Peyer's patch (tissue), 4 donors: ENCODE data around the gene TMC3. TPM values are rescaled to one million over a fixed set of nuclear protein-coding genes. Genes with fewer than 3 reads are reported as not detected.
"Not testable (repeated sequence)": the region's sequence is repeated elsewhere in the genome, so short reads cannot be mapped to it uniquely, and the experiment has no call there.

Source experiments
- DNase-seq, 3 donors: peaks; one replicate each; pipeline ENCODE4 v3.0.0-alpha.2; 2017 to 2019
- H3K27ac ChIP-seq, 4 donors: fragments of 200-600 bp; sonication (generic); one replicate each; pipeline ENCODE4 v1.5.1; 2016 to 2019
- H3K27me3 ChIP-seq, 2 donors: fragments of 200-600 bp; sonication (generic); one replicate each; pipeline ENCODE4 v1.5.1; 2019
- H3K36me3 ChIP-seq, 3 donors: fragments of 200-600 bp; sonication (generic); one replicate each; pipeline ENCODE4 v1.5.1; 2016 to 2019
- H3K4me1 ChIP-seq, 4 donors: fragments of 200-600 bp; sonication (generic); one replicate each; pipeline ENCODE4 v1.5.1; 2016 to 2019
- H3K4me3 ChIP-seq, 4 donors: fragments of 200-600 bp; sonication (generic); 1 replicate in 3 of 4; 2 replicates in 1 of 4; pipeline ENCODE4 v1.5.1; 2016 to 2019; ENCODE audit warnings: mild to moderate bottlenecking in 1 of 4
- H3K9me3 ChIP-seq, 4 donors: fragments of 200-600 bp; sonication (generic); one replicate each; pipeline ENCODE4 v1.5.1; 2016 to 2019; ENCODE audit warnings: mild to moderate bottlenecking in 1 of 4
- CTCF ChIP-seq, 6 experiments: fragments of 450-650 bp in 4 of 6; fragments of 200-600 bp in 2 of 6; sonication (generic) in 1 of 6; IDR thresholded peaks; one replicate each; pipeline ENCODE4 v1.5.1; 2017 to 2019; ENCODE audit warnings: antibody characterized with exemption in 6 of 6, mild to moderate bottlenecking in 3 of 6, moderate library complexity in 1 of 6
- POLR2A ChIP-seq, 2 donors: fragments of 450-650 bp; IDR thresholded peaks; one replicate each; pipeline ENCODE4 v1.5.1; 2017; ENCODE audit warnings: antibody characterized with exemption in 2 of 2, mild to moderate bottlenecking in 2 of 2, moderate library complexity in 2 of 2
- total RNA-seq, 4 donors: library from RNA; depleted of rRNA; stranded (reverse); fragments of >200 nt; gene quantifications; one replicate each; pipeline ENCODE4 v1.1.0, GENCODE V29; 2016

The TMC3 gene
- total RNA-seq, 4 donors from 2014 or later, result not detected

- DNase-seq, result no peak
- no peak for TF ChIP-seq POLR2A (IDR thresholded peaks at IDR 0.05)
- TF ChIP-seq CTCF (IDR thresholded peaks at IDR 0.05), result no peak
- Histone ChIP-seq H3K27ac (no peak overlapping the region), H3K9me3 (no peaks in the 10 kb centered on the region), H3K27me3 (no peaks in the 10 kb centered on the region), H3K4me3 (no peak overlapping the region), H3K36me3 (no peaks in the 10 kb centered on the region), H3K4me1 (no peaks in the 10 kb centered on the region)
Observed at GRCh38 chr15:81360491-81360890, 13.5 kb downstream of the TMC3 start.

GRCh38 chr15:81358248-81358647 is 15.8 kb downstream of the TMC3 start:
- no peak for DNase-seq
- TF ChIP-seq POLR2A (IDR thresholded peaks at IDR 0.05) (no peak), CTCF (IDR thresholded peaks at IDR 0.05) (no peak)
- H3K4me3 ChIP-seq, result no peak overlapping the region

DNA sequence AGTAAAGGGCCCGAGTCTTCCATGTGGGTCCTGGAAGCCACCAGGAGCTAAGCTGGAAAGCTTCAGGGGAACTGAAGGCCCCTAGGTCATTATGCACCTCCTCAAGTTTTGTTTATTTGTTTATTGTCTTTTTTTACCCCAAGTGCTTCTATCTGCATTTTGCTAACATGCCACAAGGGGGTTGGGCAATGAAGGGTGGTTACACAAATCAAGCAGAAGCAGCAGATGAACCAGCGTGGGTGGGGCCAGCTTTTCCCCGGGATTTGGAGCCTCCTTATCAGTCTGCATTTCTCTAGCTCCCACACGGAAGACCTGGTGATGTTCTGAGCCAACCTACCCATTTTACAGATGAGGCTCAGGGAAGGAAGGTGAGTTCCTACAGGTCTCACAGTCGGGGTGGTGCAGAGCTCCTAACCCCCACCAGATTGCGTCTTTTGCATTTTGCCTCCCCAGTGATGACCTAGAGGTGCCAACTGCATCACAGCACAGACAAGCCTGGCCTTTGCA is 16.8 kb downstream of the TMC3 start:
- no peak overlapping the region for H3K4me3 ChIP-seq

More at GRCh38 chr15:81358248-81358647, 15.8 kb downstream of the TMC3 start:
- Histone ChIP-seq H3K27me3 (no peaks in the 10 kb centered on the region), H3K36me3 (no peaks in the 10 kb centered on the region), H3K27ac (no peak overlapping the region), H3K4me1 (no peaks in the 10 kb centered on the region), H3K9me3 (no peaks in the 10 kb centered on the region)

DNA sequence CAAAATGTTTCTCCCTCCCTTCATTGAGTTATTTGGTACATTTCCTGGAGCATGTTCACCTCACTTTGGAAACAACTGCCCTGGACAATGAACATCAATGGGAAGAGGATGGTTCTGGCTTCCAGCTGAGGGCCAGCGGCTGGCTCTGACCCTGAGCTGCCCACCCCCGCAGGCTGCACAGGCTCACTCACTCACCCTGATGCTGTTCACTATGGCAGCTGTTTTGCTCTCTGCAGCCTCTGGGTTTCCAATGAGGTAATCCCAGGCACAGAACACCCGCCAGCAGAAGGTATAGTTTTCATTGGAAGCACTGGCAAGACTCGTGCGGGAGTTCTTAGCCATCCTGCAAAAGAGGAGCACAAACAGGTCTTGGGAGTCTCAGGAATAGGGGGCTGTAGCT is 17.8 kb downstream of the TMC3 start:
- Histone ChIP-seq H3K27me3 (no peaks in the 10 kb centered on the region), H3K9me3 (no peaks in the 10 kb centered on the region), H3K4me1 (no peaks in the 10 kb centered on the region), H3K4me3 (no peak overlapping the region), H3K36me3 (no peaks in the 10 kb centered on the region), H3K27ac (no peak overlapping the region)
- TF ChIP-seq CTCF (IDR thresholded peaks at IDR 0.05) (no peak), POLR2A (IDR thresholded peaks at IDR 0.05) (no peak)
- no peak for DNase-seq

More for the DNA sequence above, 16.8 kb downstream of the TMC3 start:
- H3K27me3 ChIP-seq, result no peaks in the 10 kb centered on the region
- H3K36me3 ChIP-seq, result no peaks in the 10 kb centered on the region
- H3K27ac ChIP-seq, result no peak overlapping the region
- no peaks in the 10 kb centered on the region for H3K9me3 ChIP-seq
- DNase-seq, result no peak
- TF ChIP-seq POLR2A (IDR thresholded peaks at IDR 0.05), result no peak
- no peak for TF ChIP-seq CTCF (IDR thresholded peaks at IDR 0.05)
- no peaks in the 10 kb centered on the region for H3K4me1 ChIP-seq

DNA sequence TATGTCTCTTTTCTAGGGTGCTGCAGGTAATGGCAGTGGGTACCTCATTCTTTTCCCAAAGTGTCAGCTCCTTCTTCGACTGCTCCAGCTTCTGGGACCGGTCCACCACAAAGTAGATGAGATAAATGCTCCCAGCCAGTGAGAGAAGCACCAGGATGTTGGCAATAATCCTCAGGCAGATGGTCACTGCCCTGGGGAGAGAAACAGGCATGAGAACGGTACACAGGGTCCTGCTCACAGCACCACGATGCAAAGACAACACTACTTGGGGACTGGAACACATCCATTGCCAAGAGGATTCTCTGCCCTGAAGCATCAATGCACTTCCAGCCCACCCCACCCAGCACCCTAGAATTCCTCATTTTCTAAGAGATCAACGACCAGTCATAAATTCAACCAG is 22.4 kb downstream of the TMC3 start:
- no peaks in the 10 kb centered on the region for H3K4me1 ChIP-seq
- no peaks in the 10 kb centered on the region for H3K9me3 ChIP-seq
- no peak for DNase-seq
- no peak overlapping the region for H3K27ac ChIP-seq
- TF ChIP-seq POLR2A (IDR thresholded peaks at IDR 0.05) (no peak), CTCF (IDR thresholded peaks at IDR 0.05) (no peak)
- no peaks in the 10 kb centered on the region for H3K36me3 ChIP-seq
- no peak overlapping the region for H3K4me3 ChIP-seq
- H3K27me3 ChIP-seq, result no peaks in the 10 kb centered on the region

- Histone ChIP-seq H3K27me3 (no peaks in the 10 kb centered on the region), H3K36me3 (no peaks in the 10 kb centered on the region), H3K27ac (no peak overlapping the region), H3K9me3 (no peaks in the 10 kb centered on the region), H3K4me3 (no peak overlapping the region), H3K4me1 (no peaks in the 10 kb centered on the region)
- TF ChIP-seq POLR2A (IDR thresholded peaks at IDR 0.05) (no peak), CTCF (IDR thresholded peaks at IDR 0.05) (no peak)
- DNase-seq, result no peak
Observed at GRCh38 chr15:81349271-81349670, 24.7 kb downstream of the TMC3 start.

DNA sequence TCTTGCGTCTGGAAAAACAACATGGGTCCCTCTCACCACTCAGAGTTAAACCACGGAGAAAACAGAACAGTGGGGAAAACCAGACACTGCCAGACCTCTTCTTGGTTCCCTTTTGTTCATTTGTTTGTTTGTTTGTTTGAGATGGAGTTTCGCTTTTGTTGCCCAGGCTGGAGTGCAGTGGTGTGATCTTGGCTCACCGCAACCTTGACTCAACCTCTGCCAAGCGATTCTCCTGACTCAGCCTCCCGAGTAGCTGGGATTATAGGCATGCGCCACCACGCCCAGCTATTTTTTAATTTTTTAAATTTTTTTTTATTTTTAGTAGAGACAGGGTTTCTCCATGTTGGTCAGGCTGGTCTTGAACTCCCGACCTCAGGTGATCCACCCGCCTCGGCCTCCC is 25.3 kb downstream of the TMC3 start:
- not testable (repeated sequence) for DNase-seq, H3K4me3 ChIP-seq, H3K27me3 ChIP-seq, H3K4me1 ChIP-seq, H3K9me3 ChIP-seq, H3K27ac ChIP-seq, H3K36me3 ChIP-seq
